Activated naive CD4-positive, alpha-beta T cell treated with anti-CD3 and anti-CD28 coated beads for 36 hours (primary cell): ENCODE results near the gene CFDP1. TPM values are rescaled to one million over a fixed set of nuclear protein-coding genes. Genes with fewer than 3 reads are reported as not detected.
A peak's percentile ranks its signal among the peaks of the same experiment; 100 is the strongest.

Experiments used
- CTCF ChIA-PET: fragments of 350-600 bp; sonication (Branson Sonifier 250); formaldehyde crosslinking; loops from one replicate; lab custom pipeline; 2021; ENCODE audit warnings: antibody characterized with exemption; lab: Charles Lee
- DNase-seq: peaks from one replicate; pipeline ENCODE4 v3.0.0-alpha.2; 2020
- H3K27ac Mint-ChIP-seq: one replicate; pipeline ENCODE4 v1.8.0; 2021; ENCODE audit warnings: mild to moderate bottlenecking, mixed read lengths
- H3K27me3 Mint-ChIP-seq: one replicate; pipeline ENCODE4 v1.8.0; 2021; ENCODE audit warnings: low read depth, mixed read lengths
- H3K36me3 Mint-ChIP-seq: one replicate; pipeline ENCODE4 v1.8.0; 2021; ENCODE audit warnings: low read depth, mixed read lengths
- H3K4me1 Mint-ChIP-seq: one replicate; pipeline ENCODE4 v1.8.0; 2021; ENCODE audit warnings: low read depth, mixed read lengths
- H3K4me3 Mint-ChIP-seq: one replicate; pipeline ENCODE4 v1.8.0; 2021; ENCODE audit warnings: mild to moderate bottlenecking, moderate library complexity, mixed read lengths
- H3K9me3 Mint-ChIP-seq: one replicate; pipeline ENCODE4 v1.8.0; 2021; ENCODE audit warnings: mixed read lengths
- intact Hi-C: fragments of 100-400 bp; cut with micrococcal nuclease; formaldehyde crosslinking; loops from one replicate; pipeline ENCODE4 v1.15.1; 2023
- total RNA-seq, 2 experiments: library from RNA; stranded (reverse); gene quantifications; one replicate each; pipeline ENCODE4 v1.2.3, GENCODE V29; 2021

The CFDP1 gene
- total RNA-seq, 2 experiments from 2014 or later: 37.2 to 44.1 TPM

- no peak overlapping the region for H3K27ac Mint-ChIP-seq
- H3K9me3 Mint-ChIP-seq: no peaks in the 10 kb centered on the region
- CTCF ChIA-PET: interaction anchor here (0.6 to 4.0 kb wide), 4 partner anchors 23 to 179 kb away, joined by 3 to 22 read pairs (median 12); no protein-coding TSS in a partner anchor
- intact Hi-C loops: loop anchor here (1.0 to 2.0 kb wide), 6 partner anchors 24 to 238 kb away; partner anchors contain the start of genes CFDP1 and TMEM170A
- DNase-seq: no peak
- peaks cover 2% of the 10 kb centered on the region for H3K27me3 Mint-ChIP-seq
- H3K36me3 Mint-ChIP-seq: peaks cover 39% of the 10 kb centered on the region
- H3K4me3 Mint-ChIP-seq: no peak overlapping the region
- H3K4me1 Mint-ChIP-seq: peaks cover 51% of the 10 kb centered on the region
These were observed 54.7 kb downstream of the CFDP1 start for GRCh38 chr16:75378616-75379015.

- H3K4me1 Mint-ChIP-seq: peaks cover 49% of the 10 kb centered on the region
- peaks cover 37% of the 10 kb centered on the region for H3K36me3 Mint-ChIP-seq
- H3K4me3 Mint-ChIP-seq: no peak overlapping the region
- intact Hi-C loops: loop anchor here (2.0 kb wide), 2 partner anchors 55 to 87 kb away; partner anchors contain the start of genes CFDP1 and TMEM170A
- no peaks in the 10 kb centered on the region for H3K9me3 Mint-ChIP-seq
- CTCF ChIA-PET: interaction anchor here (0.6 to 4.0 kb wide), 4 partner anchors 24 to 179 kb away, joined by 3 to 22 read pairs (median 12); no protein-coding TSS in a partner anchor
- peaks cover 2% of the 10 kb centered on the region for H3K27me3 Mint-ChIP-seq
- DNase-seq: peak; percentile 13
- no peak overlapping the region for H3K27ac Mint-ChIP-seq
These were observed 55.4 kb downstream of the CFDP1 start for GRCh38 chr16:75377729-75378386.

GRCh38 chr16:75376475-75377161, 56.7 kb downstream of the CFDP1 start:
- H3K27me3 Mint-ChIP-seq: peaks cover 2% of the 10 kb centered on the region
- no peak for DNase-seq
- peaks cover 42% of the 10 kb centered on the region for H3K4me1 Mint-ChIP-seq
- H3K27ac Mint-ChIP-seq: no peak overlapping the region
- no peaks in the 10 kb centered on the region for H3K9me3 Mint-ChIP-seq
- CTCF ChIA-PET: interaction anchor here (0.5 to 1.3 kb wide), 3 partner anchors 9 to 143 kb away, joined by 4 to 9 read pairs (median 4); no protein-coding TSS in a partner anchor
- intact Hi-C loops: no loop called here
- H3K4me3 Mint-ChIP-seq: no peak overlapping the region
- H3K36me3 Mint-ChIP-seq: peaks cover 33% of the 10 kb centered on the region

GRCh38 chr16:75374388-75374787, 58.9 kb downstream of the CFDP1 start:
- Mint-ChIP-seq H3K9me3 (no peaks in the 10 kb centered on the region), H3K36me3 (peaks cover 30% of the 10 kb centered on the region), H3K27me3 (no peaks in the 10 kb centered on the region), H3K4me1 (peaks cover 21% of the 10 kb centered on the region), H3K4me3 (no peak overlapping the region), H3K27ac (no peak overlapping the region)
- CTCF ChIA-PET: no interaction called here
- no peak for DNase-seq
- intact Hi-C loops: no loop called here

GRCh38 chr16:75372236-75372856, 61.0 kb downstream of the CFDP1 start:
- Mint-ChIP-seq H3K27me3 (no peaks in the 10 kb centered on the region), H3K4me3 (no peak overlapping the region), H3K27ac (no peak overlapping the region), H3K9me3 (no peaks in the 10 kb centered on the region), H3K36me3 (peaks cover 19% of the 10 kb centered on the region), H3K4me1 (peaks cover under 1% of the 10 kb centered on the region)
- CTCF ChIA-PET: interaction anchor here (0.6 to 1.9 kb wide), 4 partner anchors 13 to 173 kb away, joined by 3 to 16 read pairs (median 3); no protein-coding TSS in a partner anchor
- no peak for DNase-seq
- intact Hi-C loops: no loop called here

DNA sequence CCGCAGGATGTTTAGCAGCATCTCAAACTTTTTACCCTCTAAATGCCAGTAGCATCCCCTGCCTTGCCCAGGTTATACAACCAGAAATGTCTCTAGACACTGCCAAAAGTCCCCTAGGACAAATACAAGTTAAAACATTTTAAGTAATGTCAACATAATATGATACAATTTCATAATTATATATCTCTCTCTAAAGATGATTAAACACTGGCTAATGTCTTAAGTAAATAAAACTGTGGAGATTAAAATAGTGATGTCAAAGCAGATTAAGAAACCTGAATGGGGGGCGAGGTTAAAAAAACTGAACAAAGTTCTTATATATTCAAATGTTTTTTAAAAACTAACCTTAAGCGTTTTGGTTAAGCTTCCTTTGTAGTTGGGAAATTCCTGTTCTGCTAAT, 62.1 kb downstream of the CFDP1 start:
- Mint-ChIP-seq H3K36me3 (peaks cover 11% of the 10 kb centered on the region), H3K27ac (no peak overlapping the region), H3K9me3 (no peaks in the 10 kb centered on the region), H3K27me3 (no peaks in the 10 kb centered on the region), H3K4me1 (no peaks in the 10 kb centered on the region), H3K4me3 (no peak overlapping the region)
- intact Hi-C loops: no loop called here
- CTCF ChIA-PET: interaction anchor here (1.9 kb wide), 1 partner anchor 137 kb away, joined by 16 read pairs; no protein-coding TSS in a partner anchor
- DNase-seq: no peak

DNA sequence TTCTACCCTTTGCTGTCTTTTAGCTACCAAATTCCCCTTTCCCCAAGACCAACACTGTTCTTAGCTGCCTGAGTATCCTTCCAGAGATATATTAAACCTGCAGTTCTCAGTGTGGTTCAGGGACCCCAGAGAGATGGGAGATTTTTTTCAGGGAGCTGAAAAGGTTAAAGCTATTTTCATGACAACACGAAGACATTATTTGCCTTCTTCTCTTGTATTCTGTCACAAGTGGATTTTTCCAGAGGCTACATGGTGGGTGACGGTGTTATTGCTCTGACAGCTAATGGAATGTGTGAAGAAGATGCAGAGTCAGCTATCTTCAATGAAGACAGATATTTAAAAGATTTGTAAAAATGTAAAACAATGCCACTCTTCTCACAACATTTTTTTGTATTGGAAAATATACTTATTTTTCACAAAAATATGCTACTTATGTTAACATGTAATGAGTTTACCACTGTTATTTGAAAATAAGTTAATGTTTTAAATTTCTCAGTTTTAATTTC, 69.0 kb downstream of the CFDP1 start:
- no peak overlapping the region for H3K4me3 Mint-ChIP-seq

GRCh38 chr16:75362846-75363245, 70.5 kb downstream of the CFDP1 start:
- Mint-ChIP-seq H3K36me3 (peaks cover 10% of the 10 kb centered on the region), H3K27ac (no peak overlapping the region), H3K4me1 (peaks cover 4% of the 10 kb centered on the region), H3K4me3 (no peak overlapping the region), H3K9me3 (no peaks in the 10 kb centered on the region), H3K27me3 (no peaks in the 10 kb centered on the region)
- CTCF ChIA-PET: no interaction called here
- intact Hi-C loops: no loop called here
- DNase-seq: no peak

More for the DNA sequence above, 69.0 kb downstream of the CFDP1 start:
- Mint-ChIP-seq H3K27ac (no peak overlapping the region), H3K4me1 (no peaks in the 10 kb centered on the region), H3K27me3 (no peaks in the 10 kb centered on the region), H3K36me3 (peaks cover 11% of the 10 kb centered on the region), H3K9me3 (no peaks in the 10 kb centered on the region)
- DNase-seq: no peak
- intact Hi-C loops: no loop called here
- CTCF ChIA-PET: interaction anchor here (1.6 kb wide), 1 partner anchor 130 kb away, joined by 8 read pairs; no protein-coding TSS in a partner anchor

GRCh38 chr16:75361936-75362335, 71.4 kb downstream of the CFDP1 start:
- Mint-ChIP-seq H3K9me3 (no peaks in the 10 kb centered on the region), H3K27me3 (no peaks in the 10 kb centered on the region), H3K27ac (no peak overlapping the region), H3K4me3 (no peak overlapping the region), H3K36me3 (peaks cover 14% of the 10 kb centered on the region), H3K4me1 (peaks cover 4% of the 10 kb centered on the region)
- no peak for DNase-seq
- intact Hi-C loops: no loop called here
- CTCF ChIA-PET: no interaction called here

DNA sequence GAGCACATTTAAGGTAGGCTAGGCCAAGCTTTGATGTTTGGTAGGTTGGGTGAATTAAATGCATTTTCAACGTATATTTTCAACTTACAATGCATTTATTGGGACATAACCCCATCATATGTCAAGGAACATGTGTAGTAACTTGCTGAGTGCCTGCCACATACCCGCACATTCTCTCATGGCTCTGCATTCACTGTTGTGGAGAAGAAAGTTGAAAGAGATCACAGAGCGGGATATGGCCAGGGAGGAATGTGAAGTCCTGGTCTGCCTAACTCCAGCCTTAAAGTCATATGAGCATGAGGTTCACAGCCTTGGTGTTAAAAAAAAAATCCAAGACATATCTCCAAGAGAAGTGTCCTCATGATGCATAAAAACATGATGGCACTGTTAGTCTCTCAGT, 79.1 kb downstream of the CFDP1 start:
- H3K4me1 Mint-ChIP-seq: peaks cover 4% of the 10 kb centered on the region
- no peak for DNase-seq
- no peak overlapping the region for H3K27ac Mint-ChIP-seq
- H3K36me3 Mint-ChIP-seq: peaks cover 7% of the 10 kb centered on the region
- H3K27me3 Mint-ChIP-seq: no peaks in the 10 kb centered on the region
- intact Hi-C loops: no loop called here
- no peak overlapping the region for H3K4me3 Mint-ChIP-seq
- no peaks in the 10 kb centered on the region for H3K9me3 Mint-ChIP-seq
- CTCF ChIA-PET: no interaction called here

GRCh38 chr16:75351183-75351582, 82.1 kb downstream of the CFDP1 start:
- DNase-seq: no peak
- Mint-ChIP-seq H3K27me3 (no peaks in the 10 kb centered on the region), H3K4me3 (no peak overlapping the region), H3K4me1 (no peaks in the 10 kb centered on the region), H3K36me3 (peaks cover 11% of the 10 kb centered on the region), H3K27ac (no peak overlapping the region), H3K9me3 (no peaks in the 10 kb centered on the region)
- intact Hi-C loops: no loop called here
- CTCF ChIA-PET: no interaction called here

GRCh38 chr16:75345711-75346110, 87.6 kb downstream of the CFDP1 start:
- Mint-ChIP-seq H3K36me3 (peaks cover 23% of the 10 kb centered on the region), H3K4me3 (no peak overlapping the region), H3K4me1 (no peaks in the 10 kb centered on the region), H3K27me3 (no peaks in the 10 kb centered on the region), H3K27ac (no peak overlapping the region), H3K9me3 (no peaks in the 10 kb centered on the region)
- CTCF ChIA-PET: interaction anchor here (0.7 kb wide), 1 partner anchor 103 kb away, joined by 4 read pairs; no protein-coding TSS in a partner anchor
- DNase-seq: no peak
- intact Hi-C loops: no loop called here
